ENCODE results near the gene GULP1. TPM values are rescaled to one million over a fixed set of nuclear protein-coding genes. Genes with fewer than 3 reads are reported as not detected.
"Not testable (repeated sequence)": the region's sequence is repeated elsewhere in the genome, so short reads cannot be mapped to it uniquely, and the experiment has no call there.

Gene GULP1
- polyA plus RNA-seq, 1 donor, result 33.3 TPM

DNA sequence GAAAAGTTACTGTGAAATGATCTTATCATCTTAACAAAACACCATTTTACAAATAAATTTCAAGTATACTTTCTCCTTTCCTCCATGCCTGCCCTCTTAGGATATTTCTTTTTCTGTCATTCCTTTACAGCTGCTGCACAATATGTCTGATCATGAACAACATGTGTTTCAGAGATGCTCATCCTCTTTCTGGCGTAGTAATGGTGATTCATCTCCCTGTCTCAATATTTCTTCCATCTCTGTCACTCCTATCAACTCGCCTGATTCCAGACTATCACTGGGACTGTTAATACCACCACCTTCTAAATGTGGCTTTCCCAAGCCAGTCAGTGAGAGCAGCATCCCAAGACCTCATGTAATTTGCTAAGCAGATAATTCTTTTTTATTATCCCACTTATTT lies 290.5 kb downstream of the GULP1 start:
- H3K27ac ChIP-seq (ENCODE audit: low read length), result no peak overlapping the region
- peaks cover 2% of the 10 kb centered on the region for H3K36me3 ChIP-seq (ENCODE audit: control insufficient read depth, insufficient read depth, low read length)
- no peak for DNase-seq
- no CpG with 5 or more reads among the region's 2 CpGs for WGBS (ENCODE audit: insufficient coverage, low lambda C conversion rate)
- H3K27me3 ChIP-seq (ENCODE audit: control insufficient read depth, insufficient read depth, low read length), result no peaks in the 10 kb centered on the region
- no peak overlapping the region for H3K4me3 ChIP-seq (ENCODE audit: low read length)
- H3K9me3 ChIP-seq (ENCODE audit: control insufficient read depth, low read depth, low read length), result no peaks in the 10 kb centered on the region
- no peaks in the 10 kb centered on the region for H3K4me1 ChIP-seq (ENCODE audit: control insufficient read depth, insufficient read depth, low read length)

DNA sequence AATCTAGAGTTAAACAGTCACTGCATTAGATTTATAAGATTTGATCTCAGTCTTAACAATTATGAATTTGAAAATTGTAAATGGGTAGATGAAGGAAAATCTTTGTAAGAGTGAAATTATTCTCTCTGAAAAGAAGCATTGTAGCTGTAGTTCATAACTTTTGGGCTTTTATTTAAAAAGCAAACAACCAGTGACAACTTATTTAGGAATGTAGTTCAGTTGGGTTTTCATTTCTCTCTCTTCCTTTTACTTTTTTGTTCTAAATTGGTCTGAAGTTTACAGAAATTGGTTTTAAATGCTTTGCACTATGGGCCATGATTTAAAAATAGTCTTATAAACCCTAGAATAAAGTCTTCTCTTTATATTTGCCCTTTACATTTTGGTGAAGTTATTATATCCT lies 296.6 kb downstream of the GULP1 start:
- Histone ChIP-seq H3K36me3 (ENCODE audit: control insufficient read depth, insufficient read depth, low read length) (peaks cover 6% of the 10 kb centered on the region), H3K27me3 (ENCODE audit: control insufficient read depth, insufficient read depth, low read length) (no peaks in the 10 kb centered on the region), H3K27ac (ENCODE audit: low read length) (no peak overlapping the region), H3K4me1 (ENCODE audit: control insufficient read depth, insufficient read depth, low read length) (no peaks in the 10 kb centered on the region), H3K4me3 (ENCODE audit: low read length) (no peak overlapping the region), H3K9me3 (ENCODE audit: control insufficient read depth, low read depth, low read length) (no peaks in the 10 kb centered on the region)
- DNase-seq, result no peak

DNA sequence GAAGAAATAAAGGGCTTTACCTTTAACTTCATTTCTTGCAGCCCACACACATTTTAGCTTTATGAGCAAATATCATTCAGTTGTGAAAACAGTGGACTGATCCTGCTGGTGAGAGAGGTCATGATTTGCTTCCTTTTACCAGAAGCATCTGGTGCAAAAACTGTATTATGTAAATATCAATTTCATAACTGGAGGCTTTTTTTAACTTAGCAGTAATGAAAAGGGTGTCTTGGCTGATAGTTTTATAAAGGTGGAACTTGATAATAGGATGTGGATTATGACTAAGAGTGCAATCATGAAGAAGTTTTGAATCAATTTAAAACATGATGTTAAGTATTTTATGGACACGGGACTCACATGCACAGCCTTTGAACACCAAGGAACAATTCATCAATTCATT lies 304.4 kb downstream of the GULP1 start:
- Histone ChIP-seq H3K27me3 (ENCODE audit: control insufficient read depth, insufficient read depth, low read length) (no peaks in the 10 kb centered on the region), H3K9me3 (ENCODE audit: control insufficient read depth, low read depth, low read length) (no peaks in the 10 kb centered on the region), H3K4me3 (ENCODE audit: low read length) (no peak overlapping the region), H3K4me1 (ENCODE audit: control insufficient read depth, insufficient read depth, low read length) (no peaks in the 10 kb centered on the region), H3K36me3 (ENCODE audit: control insufficient read depth, insufficient read depth, low read length) (no peaks in the 10 kb centered on the region), H3K27ac (ENCODE audit: low read length) (no peak overlapping the region)
- WGBS (ENCODE audit: insufficient coverage, low lambda C conversion rate), result no CpG with 5 or more reads among the region's 1 CpG
- no peak for DNase-seq

DNA sequence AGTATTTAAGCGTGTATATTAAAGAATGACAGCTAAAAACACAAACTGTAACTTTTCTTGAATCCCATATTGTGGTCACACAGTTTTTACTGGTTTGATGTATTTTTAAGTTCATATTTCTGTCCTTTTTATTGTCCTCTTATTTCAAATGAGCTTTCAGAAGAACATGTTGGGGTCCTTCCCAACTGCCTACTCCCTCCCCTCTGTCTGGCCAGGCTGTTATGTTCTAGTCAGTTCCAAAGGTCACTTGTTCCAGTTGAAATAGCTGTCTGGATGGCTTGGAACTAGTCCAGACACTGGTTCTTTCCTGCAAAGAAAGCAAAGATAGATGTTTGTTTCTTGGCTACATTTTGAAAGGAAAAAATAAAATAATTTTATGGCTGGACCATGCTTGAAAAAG lies 306.9 kb downstream of the GULP1 start:
- WGBS (ENCODE audit: insufficient coverage, low lambda C conversion rate), result 100% methylated on average over 1 of the region's 1 CpG
- H3K36me3 ChIP-seq (ENCODE audit: control insufficient read depth, insufficient read depth, low read length), result no peaks in the 10 kb centered on the region
- H3K4me3 ChIP-seq (ENCODE audit: low read length), result no peak overlapping the region
- H3K27me3 ChIP-seq (ENCODE audit: control insufficient read depth, insufficient read depth, low read length), result no peaks in the 10 kb centered on the region
- peak in 1 of 2 donors; percentile 38 for DNase-seq
- no peaks in the 10 kb centered on the region for H3K9me3 ChIP-seq (ENCODE audit: control insufficient read depth, low read depth, low read length)
- no peaks in the 10 kb centered on the region for H3K4me1 ChIP-seq (ENCODE audit: control insufficient read depth, insufficient read depth, low read length)
- no peak overlapping the region for H3K27ac ChIP-seq (ENCODE audit: low read length)

DNA sequence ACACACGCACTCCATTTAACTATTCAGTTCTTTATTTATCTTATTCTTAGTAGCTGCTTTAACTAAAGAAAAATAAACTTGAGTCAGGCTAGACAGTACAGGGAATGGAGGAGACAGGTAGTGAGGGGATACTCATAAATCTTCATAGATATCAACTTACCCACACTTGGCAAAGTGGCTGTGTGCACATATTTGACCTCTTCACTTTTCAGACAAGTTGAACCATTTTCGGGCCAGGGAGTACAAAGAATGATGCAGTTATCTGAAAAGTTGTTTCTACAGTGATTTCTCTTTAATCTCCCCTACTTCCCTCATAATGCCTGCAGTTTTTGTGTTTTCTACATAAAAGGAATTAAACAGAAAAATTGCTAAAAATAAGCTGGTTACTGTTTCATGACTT lies 307.5 kb downstream of the GULP1 start:
- no peak overlapping the region for H3K4me3 ChIP-seq (ENCODE audit: low read length)
- no peak for DNase-seq
- no peaks in the 10 kb centered on the region for H3K27me3 ChIP-seq (ENCODE audit: control insufficient read depth, insufficient read depth, low read length)
- no peaks in the 10 kb centered on the region for H3K4me1 ChIP-seq (ENCODE audit: control insufficient read depth, insufficient read depth, low read length)
- 83% methylated on average over 1 of the region's 2 CpGs for WGBS (ENCODE audit: insufficient coverage, low lambda C conversion rate)
- H3K27ac ChIP-seq (ENCODE audit: low read length), result no peak overlapping the region
- H3K9me3 ChIP-seq (ENCODE audit: control insufficient read depth, low read depth, low read length), result no peaks in the 10 kb centered on the region
- no peaks in the 10 kb centered on the region for H3K36me3 ChIP-seq (ENCODE audit: control insufficient read depth, insufficient read depth, low read length)

DNA sequence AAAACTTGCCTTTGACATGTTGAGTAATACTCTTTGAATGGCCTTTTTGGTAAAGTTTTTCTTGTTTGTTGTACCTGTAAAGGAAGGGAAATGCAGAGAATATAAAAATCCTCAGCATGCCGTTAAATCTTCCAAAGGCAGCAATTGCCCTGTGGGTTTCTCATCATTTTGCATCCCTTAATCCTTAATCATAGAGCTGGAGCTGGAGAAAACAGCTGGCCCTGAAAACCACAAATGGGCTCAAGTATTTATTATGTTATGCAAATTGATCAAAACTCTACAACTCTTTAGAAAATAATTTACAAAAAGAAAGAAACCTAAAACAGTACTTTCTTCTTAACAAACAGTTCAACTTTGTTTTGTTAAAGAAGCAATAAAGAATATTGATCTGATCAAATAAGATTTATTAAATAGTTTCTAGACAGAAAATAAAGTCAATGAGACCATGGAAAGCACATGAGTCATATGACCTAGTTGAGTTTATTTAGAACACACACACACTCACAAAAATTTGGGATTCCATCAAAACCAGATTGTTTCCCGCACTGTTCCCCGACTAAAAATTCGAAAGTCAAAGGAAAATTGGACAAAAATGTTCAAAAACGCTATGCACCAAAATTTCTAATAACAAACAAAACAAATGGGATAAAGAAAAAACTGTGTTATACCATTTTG lies 309.0 kb downstream of the GULP1 start:
- H3K4me3 ChIP-seq (ENCODE audit: low read length), result no peak overlapping the region
- H3K27me3 ChIP-seq (ENCODE audit: control insufficient read depth, insufficient read depth, low read length), result no peaks in the 10 kb centered on the region
- H3K27ac ChIP-seq (ENCODE audit: low read length), result no peak overlapping the region
- H3K36me3 ChIP-seq (ENCODE audit: control insufficient read depth, insufficient read depth, low read length), result no peaks in the 10 kb centered on the region
- DNase-seq, result no peak
- H3K4me1 ChIP-seq (ENCODE audit: control insufficient read depth, insufficient read depth, low read length), result no peaks in the 10 kb centered on the region
- WGBS (ENCODE audit: insufficient coverage, low lambda C conversion rate), result 96% methylated on average over 3 of the region's 5 CpGs
- H3K9me3 ChIP-seq (ENCODE audit: control insufficient read depth, low read depth, low read length), result no peaks in the 10 kb centered on the region

DNA sequence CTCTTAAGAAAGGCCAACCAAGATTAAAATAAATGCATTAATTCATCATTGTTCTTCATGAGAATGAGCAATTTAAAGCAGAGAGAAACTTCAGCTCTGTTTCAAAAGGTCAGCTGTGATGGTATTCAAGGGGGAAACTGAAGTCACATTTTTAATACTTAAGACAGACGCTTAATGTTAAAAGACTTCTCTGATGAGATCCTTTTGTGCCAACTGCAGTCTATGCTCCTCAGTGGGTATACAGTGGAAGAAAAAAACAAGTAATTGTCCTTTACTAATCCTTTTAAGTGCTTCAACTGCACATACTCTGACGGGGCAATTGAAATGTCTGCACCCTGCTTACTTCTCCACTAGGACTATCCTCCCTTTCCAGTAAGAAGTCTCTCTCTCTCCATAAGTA lies 309.7 kb downstream of the GULP1 start:
- H3K4me1 ChIP-seq (ENCODE audit: control insufficient read depth, insufficient read depth, low read length), result no peaks in the 10 kb centered on the region
- DNase-seq, result no peak
- H3K27me3 ChIP-seq (ENCODE audit: control insufficient read depth, insufficient read depth, low read length), result no peaks in the 10 kb centered on the region
- H3K27ac ChIP-seq (ENCODE audit: low read length), result no peak overlapping the region
- WGBS (ENCODE audit: insufficient coverage, low lambda C conversion rate), result no CpG with 5 or more reads among the region's 2 CpGs
- H3K9me3 ChIP-seq (ENCODE audit: control insufficient read depth, low read depth, low read length), result peaks cover 2% of the 10 kb centered on the region
- no peak overlapping the region for H3K4me3 ChIP-seq (ENCODE audit: low read length)
- H3K36me3 ChIP-seq (ENCODE audit: control insufficient read depth, insufficient read depth, low read length), result no peaks in the 10 kb centered on the region

DNA sequence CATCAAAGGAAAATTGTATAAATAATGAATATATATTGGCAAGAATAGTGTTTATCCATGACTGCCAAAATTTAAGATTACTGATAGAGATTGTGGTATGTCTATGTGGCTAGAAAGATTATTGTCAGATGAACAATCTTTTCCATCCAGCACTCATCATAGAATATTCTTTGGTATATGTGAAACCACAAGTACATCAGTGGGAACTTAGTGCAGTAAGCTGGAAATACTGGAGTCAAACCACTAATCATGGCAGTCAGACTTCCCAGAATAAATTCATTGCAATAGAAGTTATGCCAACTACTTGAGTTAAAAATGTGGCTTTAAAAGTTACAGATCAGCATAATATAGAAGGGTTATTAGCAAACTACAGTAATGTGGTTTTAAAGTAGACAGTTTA lies 310.3 kb downstream of the GULP1 start:
- Histone ChIP-seq H3K4me1 (ENCODE audit: control insufficient read depth, insufficient read depth, low read length) (no peaks in the 10 kb centered on the region), H3K27me3 (ENCODE audit: control insufficient read depth, insufficient read depth, low read length) (no peaks in the 10 kb centered on the region), H3K4me3 (ENCODE audit: low read length) (no peak overlapping the region), H3K36me3 (ENCODE audit: control insufficient read depth, insufficient read depth, low read length) (no peaks in the 10 kb centered on the region), H3K9me3 (ENCODE audit: control insufficient read depth, low read depth, low read length) (peaks cover 6% of the 10 kb centered on the region), H3K27ac (ENCODE audit: low read length) (no peak overlapping the region)
- no peak for DNase-seq

DNA sequence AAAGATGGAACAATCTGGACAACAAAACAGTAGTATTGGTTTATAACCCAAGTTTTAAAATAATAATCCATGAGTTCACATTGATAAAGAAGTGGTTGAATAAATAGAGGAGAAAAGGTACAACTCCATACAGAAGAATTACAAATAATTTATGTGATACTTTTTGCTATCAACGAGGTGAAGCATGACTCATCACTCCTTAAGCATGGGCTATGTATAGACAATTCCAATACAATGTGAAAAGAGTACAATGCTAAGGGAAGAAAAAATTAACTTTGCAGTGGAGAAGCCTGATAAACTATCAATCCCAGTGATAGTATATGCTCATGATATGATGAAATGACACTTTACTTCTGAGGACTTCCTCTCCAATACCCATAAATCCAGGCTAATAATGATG lies 312.9 kb downstream of the GULP1 start:
- 80% methylated on average over 1 of the region's 1 CpG for whole genome bisulfite sequencing (ENCODE audit: insufficient coverage, low lambda C conversion rate)
- Histone ChIP-seq H3K27me3 (ENCODE audit: control insufficient read depth, insufficient read depth, low read length) (no peaks in the 10 kb centered on the region), H3K36me3 (ENCODE audit: control insufficient read depth, insufficient read depth, low read length) (no peaks in the 10 kb centered on the region), H3K4me3 (ENCODE audit: low read length) (no peak overlapping the region), H3K4me1 (ENCODE audit: control insufficient read depth, insufficient read depth, low read length) (no peaks in the 10 kb centered on the region), H3K9me3 (ENCODE audit: control insufficient read depth, low read depth, low read length) (peaks cover 6% of the 10 kb centered on the region), H3K27ac (ENCODE audit: low read length) (no peak overlapping the region)
- no peak for DNase-seq

DNA sequence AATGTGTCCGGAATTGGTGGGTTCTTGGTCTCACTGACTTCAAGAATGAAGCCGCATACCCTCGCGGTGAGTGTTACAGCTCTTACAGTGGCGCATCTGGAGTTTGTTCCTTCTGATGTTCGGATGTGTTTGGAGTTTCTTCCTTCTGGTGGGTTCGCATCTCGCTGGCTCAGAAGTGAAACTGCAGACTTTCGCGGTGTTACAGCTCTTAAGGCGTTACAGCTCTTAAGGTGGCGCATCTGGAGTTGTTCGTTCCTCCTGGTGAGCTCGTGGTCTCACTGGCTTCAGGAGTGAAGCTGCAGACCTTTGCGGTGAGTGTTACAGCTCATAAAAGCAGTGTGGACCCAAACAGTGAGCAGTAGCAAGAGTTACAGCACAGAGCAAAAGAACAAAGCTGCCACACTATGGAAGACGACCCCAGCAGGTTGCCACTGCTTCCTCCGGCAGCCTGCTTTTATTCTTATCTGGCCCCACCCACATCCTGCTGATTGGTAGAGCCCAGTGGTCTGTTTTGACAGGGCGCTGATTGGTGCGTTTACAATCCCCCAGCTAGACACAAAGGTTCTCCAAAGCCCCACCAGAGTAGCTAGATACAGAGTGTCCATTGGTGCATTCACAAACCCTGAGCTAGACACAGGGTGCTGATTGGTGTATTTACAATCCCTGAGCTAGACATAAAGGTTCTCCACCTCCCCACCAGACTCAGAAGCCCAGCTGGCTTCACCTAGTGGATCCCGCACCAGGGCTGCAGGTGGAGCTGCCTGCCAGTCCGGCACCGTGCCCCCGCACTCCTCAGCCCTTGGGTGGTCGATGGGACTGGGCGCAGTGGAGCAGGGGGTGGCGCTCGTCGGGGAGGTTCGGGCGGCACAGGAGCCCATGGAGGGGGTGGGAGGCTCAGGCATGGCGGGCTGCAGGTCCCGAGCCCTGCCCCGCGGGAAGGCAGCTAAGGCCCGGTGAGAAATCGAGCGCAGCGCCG lies 314.2 kb downstream of the GULP1 start:
- H3K4me1 ChIP-seq (ENCODE audit: control insufficient read depth, insufficient read depth, low read length); H3K36me3 ChIP-seq (ENCODE audit: control insufficient read depth, insufficient read depth, low read length); DNase-seq; H3K4me3 ChIP-seq (ENCODE audit: low read length); H3K9me3 ChIP-seq (ENCODE audit: control insufficient read depth, low read depth, low read length); H3K27me3 ChIP-seq (ENCODE audit: control insufficient read depth, insufficient read depth, low read length); H3K27ac ChIP-seq (ENCODE audit: low read length): not testable (repeated sequence)
- 100% methylated on average over 3 of the region's 39 CpGs for WGBS (ENCODE audit: insufficient coverage, low lambda C conversion rate)

DNA sequence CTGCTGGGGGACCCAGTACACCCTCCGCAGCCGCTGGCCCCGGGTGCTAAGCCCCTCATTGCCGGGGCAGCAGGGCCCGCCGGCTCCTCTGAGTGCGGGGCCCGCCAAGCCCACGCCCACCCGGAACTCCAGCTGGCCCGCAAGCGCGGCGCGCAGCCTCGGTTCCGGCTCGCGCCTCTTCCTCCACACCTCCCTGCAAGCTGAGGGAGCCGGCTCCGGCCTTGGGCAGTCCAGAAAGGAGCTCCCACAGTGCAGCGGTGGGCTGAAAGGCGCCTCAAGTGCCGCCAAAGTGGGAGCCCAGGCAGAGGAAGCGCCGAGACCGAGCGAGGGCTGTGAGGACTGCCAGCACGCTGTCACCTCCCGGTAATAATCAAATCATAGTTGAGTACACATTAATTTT lies 314.9 kb downstream of the GULP1 start:
- H3K36me3 ChIP-seq (ENCODE audit: control insufficient read depth, insufficient read depth, low read length); H3K27ac ChIP-seq (ENCODE audit: low read length): not testable (repeated sequence)
- no CpG with 5 or more reads among the region's 30 CpGs for whole genome bisulfite sequencing (ENCODE audit: insufficient coverage, low lambda C conversion rate)

More for the DNA sequence above, 314.9 kb downstream of the GULP1 start:
- DNase-seq; H3K9me3 ChIP-seq (ENCODE audit: control insufficient read depth, low read depth, low read length); H3K4me3 ChIP-seq (ENCODE audit: low read length); H3K4me1 ChIP-seq (ENCODE audit: control insufficient read depth, insufficient read depth, low read length); H3K27me3 ChIP-seq (ENCODE audit: control insufficient read depth, insufficient read depth, low read length): not testable (repeated sequence)
